Tibial nerve (tissue), 4 donors: ENCODE measurements around the gene TNS3. TPM values are rescaled to one million over a fixed set of nuclear protein-coding genes. Genes with fewer than 3 reads are reported as not detected.

Experiments
- DNase-seq, 2 donors: peaks; one replicate each; pipeline ENCODE4 v3.0.0-alpha.2; 2019; ENCODE audit warnings: low spot score in 2 of 2
- H3K27ac ChIP-seq, 4 donors: fragments of 200-600 bp; sonication (generic) in 3 of 4; one replicate each; pipeline ENCODE4 v1.5.1; 2017 to 2019; ENCODE audit warnings: mild to moderate bottlenecking in 1 of 4
- H3K27me3 ChIP-seq, 2 donors: fragments of 200-600 bp; sonication (generic) in 1 of 2; one replicate each; pipeline versions ENCODE4 v1.5.1 to v1.6.0; 2017 to 2019
- H3K36me3 ChIP-seq, 3 donors: fragments of 200-600 bp; sonication (generic); one replicate each; pipeline ENCODE4 v1.5.1; 2018 to 2019
- H3K4me1 ChIP-seq, 4 donors: fragments of 200-600 bp; sonication (generic) in 3 of 4; one replicate each; pipeline ENCODE4 v1.5.1; 2017 to 2019
- H3K4me3 ChIP-seq, 4 donors: fragments of 200-600 bp; sonication (generic) in 3 of 4; one replicate each; pipeline ENCODE4 v1.5.1; 2017 to 2019; ENCODE audit warnings: mild to moderate bottlenecking in 1 of 4, moderate library complexity in 1 of 4
- H3K9me3 ChIP-seq, 4 donors: fragments of 200-600 bp; sonication (generic) in 3 of 4; one replicate each; pipeline ENCODE4 v1.5.1; 2017 to 2019
- EP300 ChIP-seq, 2 donors: sonication (generic); formaldehyde crosslinking; IDR thresholded peaks; one replicate each; pipeline ENCODE4 v1.6.1; 2017; ENCODE audit warnings: antibody characterized with exemption in 2 of 2, mild to moderate bottlenecking in 1 of 2
- POLR2A ChIP-seq, 2 donors: fragments of 450-650 bp; IDR thresholded peaks; one replicate each; pipeline ENCODE4 v1.6.1; 2017; ENCODE audit warnings: antibody characterized with exemption in 2 of 2, mild to moderate bottlenecking in 2 of 2, moderate library complexity in 2 of 2
- WGBS, 2 donors: methylation state at CpG; one replicate each; pipeline ENCODE4 v1.1.5; 2018; 5-methylcytosine and 5-hydroxymethylcytosine counted together
- total RNA-seq, 4 donors: library from RNA; depleted of rRNA; stranded (reverse); fragments of >200 nt; gene quantifications; one replicate each; pipeline ENCODE4 v1.1.0, GENCODE V29; 2016
- TF ChIP-seq, protein P1 (sequence below), 5 experiments: fragments of 200-600 bp in 3 of 5; fragments of 450-650 bp in 2 of 5; sonication (generic) in 3 of 5; IDR thresholded peaks; one replicate each; pipeline ENCODE4 v1.5.1; 2016 to 2019; ENCODE audit warnings: antibody characterized with exemption in 5 of 5, mild to moderate bottlenecking in 3 of 5, moderate library complexity in 2 of 5

TNS3 gene
- total RNA-seq, 4 donors from 2014 or later = 118 to 142 (median 133) TPM

DNA sequence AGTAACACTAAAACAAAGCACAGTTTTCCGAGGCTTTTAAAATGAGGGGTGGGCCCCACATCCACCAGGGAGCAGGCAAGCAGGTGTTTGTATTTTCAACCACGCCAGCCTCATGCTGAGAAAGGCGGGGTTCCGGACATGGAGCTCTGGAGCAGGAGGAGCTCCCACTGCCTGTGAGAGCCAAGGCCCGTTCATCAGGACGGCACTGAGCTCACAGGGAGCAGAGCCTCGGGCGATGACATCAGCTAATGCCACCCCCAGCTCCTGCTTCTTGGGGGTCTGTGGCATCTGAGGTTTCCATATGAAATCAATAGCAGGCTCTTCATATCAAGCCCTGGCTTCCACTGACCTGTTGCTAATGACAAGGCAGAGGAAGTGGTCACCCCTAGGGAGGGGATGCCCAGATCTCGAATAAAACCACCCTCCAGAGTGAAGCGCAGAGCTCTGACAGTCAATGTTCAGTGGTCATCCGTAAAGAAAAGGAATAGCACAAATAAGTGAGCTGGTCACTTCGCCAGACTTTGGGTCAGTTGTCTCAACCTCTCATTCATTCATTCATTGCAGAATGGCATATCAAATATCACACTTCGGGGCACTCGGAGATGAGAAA lies 89.1 kb downstream of the TNS3 start:
- Histone ChIP-seq H3K9me3 (no peaks in the 10 kb centered on the region), H3K27me3 (no peaks in the 10 kb centered on the region), H3K27ac (peak overlapping the region in 2 of 4 donors; percentile 4 to 18), H3K4me1 (peaks cover 0 to 83% (median 34%) of the 10 kb centered on the region in 4 donors), H3K36me3 (no peaks in the 10 kb centered on the region), H3K4me3 (no peak overlapping the region)
- 61 to 68% methylated on average over 14 of the region's 14 CpGs for whole genome bisulfite sequencing, 2 donors
- TF ChIP-seq, protein P1, sequence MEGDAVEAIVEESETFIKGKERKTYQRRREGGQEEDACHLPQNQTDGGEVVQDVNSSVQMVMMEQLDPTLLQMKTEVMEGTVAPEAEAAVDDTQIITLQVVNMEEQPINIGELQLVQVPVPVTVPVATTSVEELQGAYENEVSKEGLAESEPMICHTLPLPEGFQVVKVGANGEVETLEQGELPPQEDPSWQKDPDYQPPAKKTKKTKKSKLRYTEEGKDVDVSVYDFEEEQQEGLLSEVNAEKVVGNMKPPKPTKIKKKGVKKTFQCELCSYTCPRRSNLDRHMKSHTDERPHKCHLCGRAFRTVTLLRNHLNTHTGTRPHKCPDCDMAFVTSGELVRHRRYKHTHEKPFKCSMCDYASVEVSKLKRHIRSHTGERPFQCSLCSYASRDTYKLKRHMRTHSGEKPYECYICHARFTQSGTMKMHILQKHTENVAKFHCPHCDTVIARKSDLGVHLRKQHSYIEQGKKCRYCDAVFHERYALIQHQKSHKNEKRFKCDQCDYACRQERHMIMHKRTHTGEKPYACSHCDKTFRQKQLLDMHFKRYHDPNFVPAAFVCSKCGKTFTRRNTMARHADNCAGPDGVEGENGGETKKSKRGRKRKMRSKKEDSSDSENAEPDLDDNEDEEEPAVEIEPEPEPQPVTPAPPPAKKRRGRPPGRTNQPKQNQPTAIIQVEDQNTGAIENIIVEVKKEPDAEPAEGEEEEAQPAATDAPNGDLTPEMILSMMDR (IDR thresholded peaks at IDR 0.05) = no peak
- TF ChIP-seq EP300 (IDR thresholded peaks at IDR 0.05) (no peak), POLR2A (IDR thresholded peaks at IDR 0.05) (no peak)
- no peak for DNase-seq

DNA sequence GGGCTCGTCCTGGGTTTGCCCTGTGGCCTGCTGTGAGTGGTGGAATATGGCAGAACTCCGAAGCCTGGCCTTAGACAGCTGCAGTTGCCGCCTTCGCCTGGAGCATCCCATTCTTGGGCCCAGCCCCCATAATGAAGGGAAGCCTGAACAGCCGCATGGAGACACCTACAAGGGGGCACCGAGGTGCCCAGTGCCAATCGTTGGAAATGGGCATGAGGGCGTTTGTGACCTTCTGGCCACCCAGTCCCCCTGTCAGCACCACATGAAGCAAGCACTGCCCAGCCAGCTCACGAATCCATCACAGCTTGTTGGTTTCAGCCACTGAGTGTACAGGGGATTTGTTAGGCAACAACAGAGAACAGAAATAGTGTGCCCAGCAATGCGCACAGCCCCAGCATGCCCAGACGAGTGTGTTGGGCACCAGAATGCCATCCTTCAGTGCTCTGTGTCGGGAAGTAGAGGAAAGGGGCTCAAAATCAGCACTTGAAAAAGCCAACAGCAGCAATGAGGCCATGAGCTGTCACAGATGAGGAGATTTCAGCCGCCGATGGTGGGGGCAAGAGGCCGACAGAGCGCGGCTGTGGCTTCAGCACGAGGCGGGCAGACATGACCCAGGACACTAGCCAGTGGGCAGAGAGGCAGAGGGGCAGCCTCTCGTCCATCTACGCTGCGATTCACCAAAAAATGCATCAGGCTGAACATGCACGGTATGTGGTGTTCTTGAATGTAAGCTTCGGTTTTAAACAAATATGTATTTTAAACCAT lies 91.2 kb downstream of the TNS3 start:
- Histone ChIP-seq H3K4me3 (no peak overlapping the region), H3K27ac (peak overlapping the region in 1 of 4 donors; percentile 36), H3K9me3 (no peaks in the 10 kb centered on the region), H3K27me3 (no peaks in the 10 kb centered on the region), H3K4me1 (peaks cover 0 to 73% (median 22%) of the 10 kb centered on the region in 4 donors), H3K36me3 (no peaks in the 10 kb centered on the region)
- DNase-seq = no peak
- TF ChIP-seq EP300 (IDR thresholded peaks at IDR 0.05) (no peak), POLR2A (IDR thresholded peaks at IDR 0.05) (no peak)
- TF ChIP-seq, protein P1 (IDR thresholded peaks at IDR 0.05) = no peak
- WGBS, 2 donors = 85 to 91% methylated on average over 24 of the region's 24 CpGs

DNA sequence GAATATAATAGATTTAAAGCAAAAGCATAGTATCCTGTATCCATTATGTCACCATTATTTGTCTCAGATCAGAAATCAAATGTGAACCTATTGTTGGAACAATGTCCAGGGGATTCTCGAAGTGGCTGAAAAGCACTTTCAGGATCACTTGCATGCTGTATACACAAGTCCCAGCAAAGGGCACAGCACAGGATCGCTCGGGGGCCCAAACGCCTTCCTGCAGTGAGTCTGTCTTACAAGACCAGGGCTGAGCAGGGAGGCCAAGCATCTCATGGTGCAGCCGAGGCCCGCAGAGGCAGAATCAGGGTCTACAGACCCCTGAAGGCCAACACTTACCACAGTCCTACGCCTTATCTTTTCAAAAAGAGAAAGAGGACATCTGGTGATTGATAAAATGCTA lies 92.3 kb downstream of the TNS3 start:
- no peaks in the 10 kb centered on the region for H3K9me3 ChIP-seq
- no peaks in the 10 kb centered on the region for H3K27me3 ChIP-seq
- peak overlapping the region in 2 of 4 donors; percentile 58 to 63 for H3K27ac ChIP-seq
- no peaks in the 10 kb centered on the region for H3K36me3 ChIP-seq
- TF ChIP-seq POLR2A (IDR thresholded peaks at IDR 0.05) (no peak), EP300 (IDR thresholded peaks at IDR 0.05) (no peak)
- TF ChIP-seq, protein P1 (IDR thresholded peaks at IDR 0.05) = no peak
- no peak for DNase-seq
- H3K4me1 ChIP-seq = peaks cover 0 to 74% (median 23%) of the 10 kb centered on the region in 4 donors
- H3K4me3 ChIP-seq = no peak overlapping the region
- WGBS, 2 donors = 80 to 87% methylated on average over 7 of the region's 7 CpGs

DNA sequence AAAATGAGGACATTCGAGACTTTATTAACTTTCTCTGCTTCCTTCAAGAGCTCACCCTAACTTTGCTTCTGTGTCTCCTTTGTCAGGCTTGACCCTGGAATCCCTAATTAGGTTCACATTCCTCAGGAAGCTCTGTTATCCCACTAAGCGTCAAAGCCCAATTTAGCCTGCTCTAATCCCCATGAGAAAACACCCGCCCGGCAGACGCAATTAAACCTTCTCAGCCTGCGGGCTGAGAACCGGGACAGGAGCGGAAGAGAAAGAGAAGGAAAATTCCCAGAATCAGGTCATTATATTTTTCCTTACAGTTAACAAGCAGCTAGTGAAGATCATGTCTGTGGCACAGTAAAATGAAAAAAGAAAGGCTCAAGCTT lies 93.0 kb downstream of the TNS3 start:
- Histone ChIP-seq H3K4me1 (peaks cover 0 to 74% (median 18%) of the 10 kb centered on the region in 4 donors), H3K36me3 (no peaks in the 10 kb centered on the region), H3K4me3 (no peak overlapping the region), H3K27me3 (no peaks in the 10 kb centered on the region), H3K27ac (peak overlapping the region in 2 of 4 donors; percentile 58 to 63), H3K9me3 (no peaks in the 10 kb centered on the region)
- TF ChIP-seq, protein P1 (IDR thresholded peaks at IDR 0.05) = no peak
- TF ChIP-seq EP300 (IDR thresholded peaks at IDR 0.05) = no peak
- TF ChIP-seq POLR2A (IDR thresholded peaks at IDR 0.05) = no peak
- 53 to 61% methylated on average over 8 of the region's 8 CpGs for WGBS, 2 donors
- no peak for DNase-seq
